Heart left ventricle (tissue), 13 donors: ENCODE measurements around the gene IRX2.

ENCODE experiments used
- POLR2A ChIP-seq, 2 donors: fragments of 450-650 bp; IDR thresholded peaks; one replicate each; pipeline ENCODE4 v1.6.1; 2017; ENCODE audit warnings: antibody characterized with exemption in 2 of 2, mild to moderate bottlenecking in 2 of 2, moderate library complexity in 2 of 2
- TF ChIP-seq, protein P1 (sequence below), 12 donors: fragments of 200-600 bp; sonication (generic) in 4 of 12; IDR thresholded peaks; one replicate each; pipeline versions ENCODE4 v1.5.0 to v1.8.0; 2018 to 2022; ENCODE audit warnings: antibody characterized with exemption in 12 of 12, mild to moderate bottlenecking in 5 of 12
- donor health status: ischemic (EF 13 %, LVEDD 7.1; RV severe dilation, severe dysfunction).
- donor health status: DM: no; HTN: yes; CAD: no.
- donor health status: DM: no; HTN: no; CAD: no.
- donor health status: ischemic (EF 25% LVEDD 6.9; RV normal size, moderate dysfunction).
- donor health status: ischemic (EF 25% LVEDD 5.7; RV mildly dilated, moderate dysfunction).
- donor health status: ischemic (EF 35%, LVEDD 5.7; RV mildly dilated, moderate dysfunction).
- donor health status: nonischemic (EF 11% LVEDD 7.7; RV severe dilation, severe dysfunction).
- donor health status: DM: yes; HTN: yes; CAD: no.
- donor health status: PGD.
- donor health status: ischemic (EF 29% LVEDD 5.4; RV normal size, mild dysfunction).
- donor health status: nonischemic (EF 23%, LVEDD 6.1; RV moderate dilation, normal function).

DNA sequence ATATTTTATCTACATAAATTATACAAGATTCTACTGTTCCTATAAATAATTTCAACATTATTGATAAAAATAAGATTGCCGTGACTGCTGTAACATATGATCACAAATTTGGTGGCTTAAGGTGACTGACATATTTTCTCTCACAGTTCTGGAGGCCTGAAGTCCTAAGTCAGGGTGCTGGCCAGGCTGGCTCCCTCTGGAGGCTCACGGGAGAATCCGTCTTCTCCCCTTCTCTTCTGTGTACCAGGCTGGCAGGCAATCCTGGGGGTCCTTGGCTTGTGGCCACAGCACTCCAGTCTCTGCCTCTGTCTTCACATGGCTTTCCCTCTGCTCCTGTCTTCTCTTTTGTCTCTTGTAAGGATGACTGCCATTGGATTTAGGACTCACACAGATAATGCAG is 31.7 kb upstream of the IRX2 start:
- TF ChIP-seq, protein P1, sequence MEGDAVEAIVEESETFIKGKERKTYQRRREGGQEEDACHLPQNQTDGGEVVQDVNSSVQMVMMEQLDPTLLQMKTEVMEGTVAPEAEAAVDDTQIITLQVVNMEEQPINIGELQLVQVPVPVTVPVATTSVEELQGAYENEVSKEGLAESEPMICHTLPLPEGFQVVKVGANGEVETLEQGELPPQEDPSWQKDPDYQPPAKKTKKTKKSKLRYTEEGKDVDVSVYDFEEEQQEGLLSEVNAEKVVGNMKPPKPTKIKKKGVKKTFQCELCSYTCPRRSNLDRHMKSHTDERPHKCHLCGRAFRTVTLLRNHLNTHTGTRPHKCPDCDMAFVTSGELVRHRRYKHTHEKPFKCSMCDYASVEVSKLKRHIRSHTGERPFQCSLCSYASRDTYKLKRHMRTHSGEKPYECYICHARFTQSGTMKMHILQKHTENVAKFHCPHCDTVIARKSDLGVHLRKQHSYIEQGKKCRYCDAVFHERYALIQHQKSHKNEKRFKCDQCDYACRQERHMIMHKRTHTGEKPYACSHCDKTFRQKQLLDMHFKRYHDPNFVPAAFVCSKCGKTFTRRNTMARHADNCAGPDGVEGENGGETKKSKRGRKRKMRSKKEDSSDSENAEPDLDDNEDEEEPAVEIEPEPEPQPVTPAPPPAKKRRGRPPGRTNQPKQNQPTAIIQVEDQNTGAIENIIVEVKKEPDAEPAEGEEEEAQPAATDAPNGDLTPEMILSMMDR (IDR thresholded peaks at IDR 0.05) = no peak
- TF ChIP-seq POLR2A (IDR thresholded peaks at IDR 0.05) = no peak
